Neuron (in vitro differentiated cells): ENCODE data around the gene RHD.
"Not testable (repeated sequence)": the region's sequence is repeated elsewhere in the genome, so short reads cannot be mapped to it uniquely, and the experiment has no call there.

Source experiments
- H2AFZ ChIP-seq: one replicate; pipeline ENCODE4 v1.6.1; 2013; ENCODE audit warnings: low read depth, mild to moderate bottlenecking, inconsistent platforms, low read length, moderate library complexity
- H3K27me3 ChIP-seq: one replicate; pipeline ENCODE4 v1.6.1; 2013; ENCODE audit warnings: low read length; ENCODE audit not compliant: insufficient read depth
- H3K36me3 ChIP-seq: one replicate; pipeline ENCODE4 v1.6.1; 2013; ENCODE audit warnings: low read length; ENCODE audit not compliant: insufficient read depth
- H3K4me1 ChIP-seq: one replicate; pipeline ENCODE4 v1.6.1; 2013; ENCODE audit warnings: low read length; ENCODE audit not compliant: insufficient read depth
- H3K4me3 ChIP-seq: 2 replicates; pipeline ENCODE4 v1.5.1; 2013; ENCODE audit warnings: mild to moderate bottlenecking, low read length, moderate library complexity
- H3K9me3 ChIP-seq: one replicate; pipeline ENCODE4 v1.6.1; 2013; ENCODE audit warnings: low read length

The RHD gene

DNA sequence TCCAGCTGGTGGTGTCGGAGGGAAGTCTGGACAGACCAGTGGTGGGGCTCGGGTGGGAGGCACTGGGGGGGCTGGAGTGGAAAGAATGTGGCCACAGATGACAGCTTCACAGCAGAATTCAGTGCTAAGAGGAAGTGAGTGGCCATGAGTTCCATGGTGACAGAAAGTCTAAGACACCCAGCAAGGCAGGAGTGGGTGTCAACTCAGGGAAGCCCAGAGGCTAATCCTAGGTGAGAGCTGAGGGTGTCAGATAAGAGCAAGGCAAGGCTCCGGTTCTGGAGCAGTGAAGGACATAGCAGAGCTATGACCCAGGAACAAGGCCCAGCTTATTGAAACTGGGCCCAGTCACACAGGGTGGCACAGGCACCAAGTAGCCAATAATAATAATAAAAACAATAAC, 30.0 kb downstream of the RHD start:
- H3K27me3 ChIP-seq, H2AFZ ChIP-seq, H3K9me3 ChIP-seq, H3K4me3 ChIP-seq, H3K4me1 ChIP-seq, H3K36me3 ChIP-seq: not testable (repeated sequence)

DNA sequence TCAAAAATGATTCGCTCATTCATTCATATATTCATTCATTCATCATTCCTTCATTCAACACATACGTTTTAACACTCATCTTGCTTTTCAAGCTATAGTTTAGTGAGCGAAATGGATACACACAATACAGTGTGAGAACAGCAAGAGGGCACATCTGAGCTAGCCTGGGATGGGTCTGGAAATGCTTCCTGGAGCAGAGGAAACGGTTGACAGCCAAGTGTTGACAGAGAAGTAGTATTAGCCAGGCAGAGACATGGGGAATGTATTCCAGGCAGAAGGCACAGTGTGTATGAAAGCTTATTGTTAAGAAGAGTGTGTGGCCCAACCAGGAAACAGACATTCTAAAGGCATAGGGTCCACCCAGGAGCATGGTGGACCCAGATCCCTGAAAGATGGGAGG, 32.6 kb downstream of the RHD start:
- H3K36me3 ChIP-seq, H2AFZ ChIP-seq, H3K9me3 ChIP-seq, H3K4me1 ChIP-seq, H3K27me3 ChIP-seq, H3K4me3 ChIP-seq: not testable (repeated sequence)

DNA sequence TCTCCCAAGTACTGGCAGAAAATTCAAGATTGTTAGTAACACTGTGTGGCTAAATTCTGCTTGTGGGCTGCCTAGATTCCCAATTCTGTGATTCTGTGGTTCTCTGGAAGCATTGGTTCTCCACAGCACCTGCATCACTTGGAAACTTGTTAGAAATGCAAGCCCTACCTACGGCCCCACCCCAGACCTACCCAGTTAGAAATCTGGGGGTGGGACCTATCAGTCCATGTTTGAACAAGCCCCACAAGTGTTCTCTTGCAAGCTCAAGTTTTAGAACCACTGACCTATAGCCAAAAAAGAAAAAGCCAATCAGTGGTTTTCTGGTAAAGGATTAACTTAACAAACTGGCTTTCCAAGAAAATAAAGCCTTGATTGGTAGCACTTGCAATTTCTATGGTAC, 35.9 kb downstream of the RHD start:
- H3K27me3 ChIP-seq, H3K36me3 ChIP-seq, H3K4me3 ChIP-seq, H2AFZ ChIP-seq, H3K4me1 ChIP-seq, H3K9me3 ChIP-seq: not testable (repeated sequence)

DNA sequence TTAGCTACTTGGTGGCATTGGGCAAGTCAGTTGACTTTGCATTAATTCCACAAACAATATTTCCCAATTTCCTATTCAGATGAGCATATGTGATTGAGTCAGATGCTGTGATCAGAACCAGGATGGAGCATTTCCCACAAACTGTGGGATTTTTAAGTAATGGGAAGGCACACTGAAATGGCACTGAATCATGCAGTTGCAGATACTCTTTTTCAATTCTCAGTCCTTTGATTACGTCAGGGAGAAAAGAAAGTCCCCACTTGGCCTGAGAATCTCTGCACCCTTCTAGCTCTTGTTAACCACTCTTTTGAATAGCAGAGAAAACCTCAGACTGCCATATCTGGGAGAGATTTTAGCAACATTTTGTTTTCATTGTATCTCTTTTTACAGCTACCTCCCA, 36.8 kb downstream of the RHD start:
- H3K36me3 ChIP-seq, H3K4me1 ChIP-seq, H3K9me3 ChIP-seq, H2AFZ ChIP-seq, H3K27me3 ChIP-seq, H3K4me3 ChIP-seq: not testable (repeated sequence)

DNA sequence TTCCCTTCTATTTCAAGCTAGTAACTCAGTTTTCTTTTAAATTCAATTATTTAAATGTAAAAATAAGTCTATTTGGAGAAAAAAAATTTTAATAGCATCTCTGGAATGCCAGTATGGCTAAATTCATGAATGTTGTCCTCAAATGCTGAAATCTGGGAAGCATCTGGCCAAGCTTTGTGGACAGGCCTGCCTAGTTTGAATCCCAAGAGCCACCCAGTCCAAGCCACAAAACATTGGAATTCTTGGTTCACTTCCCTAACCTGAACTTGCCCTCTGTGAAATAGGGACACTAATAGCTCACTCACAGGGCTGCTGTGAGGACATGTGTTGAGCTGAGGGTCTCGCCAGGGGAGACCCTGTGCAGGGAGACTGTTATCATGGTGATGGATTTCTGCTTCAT, 37.2 kb downstream of the RHD start:
- H3K4me3 ChIP-seq, H3K36me3 ChIP-seq, H3K27me3 ChIP-seq, H2AFZ ChIP-seq, H3K9me3 ChIP-seq, H3K4me1 ChIP-seq: not testable (repeated sequence)

DNA sequence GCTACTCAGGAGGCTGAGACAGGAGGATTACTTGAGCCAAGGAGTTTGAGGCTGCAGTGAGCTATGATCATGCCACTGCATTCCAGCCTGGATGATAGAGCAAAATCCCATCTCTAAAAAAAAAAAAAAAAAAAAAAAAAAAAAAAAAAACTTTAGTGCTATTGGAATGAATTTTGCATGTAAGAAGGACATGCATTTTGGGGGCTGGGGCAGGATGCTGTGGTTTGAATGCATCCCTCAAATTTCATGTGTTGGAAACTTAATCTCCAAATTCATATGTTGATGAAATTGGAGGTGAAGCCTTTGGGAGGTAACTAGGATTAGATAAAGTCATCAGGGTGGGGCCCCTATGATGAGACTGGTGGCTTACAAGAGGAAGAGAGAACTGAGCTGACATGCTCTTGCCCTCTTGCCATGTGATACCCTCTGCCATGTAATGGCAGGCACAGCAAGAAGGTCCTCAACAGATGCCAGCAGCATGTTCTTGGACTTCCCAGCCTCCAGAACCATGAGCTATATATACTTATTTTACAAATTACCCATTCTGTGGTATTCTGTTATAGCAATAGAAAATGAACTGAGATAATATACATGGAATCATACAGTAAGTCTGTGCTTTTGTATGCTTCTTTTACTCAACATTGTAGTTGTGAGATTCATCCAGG, 40.6 kb downstream of the RHD start:
- not testable (repeated sequence) for H3K27me3 ChIP-seq, H3K4me3 ChIP-seq, H3K9me3 ChIP-seq, H2AFZ ChIP-seq, H3K36me3 ChIP-seq, H3K4me1 ChIP-seq

DNA sequence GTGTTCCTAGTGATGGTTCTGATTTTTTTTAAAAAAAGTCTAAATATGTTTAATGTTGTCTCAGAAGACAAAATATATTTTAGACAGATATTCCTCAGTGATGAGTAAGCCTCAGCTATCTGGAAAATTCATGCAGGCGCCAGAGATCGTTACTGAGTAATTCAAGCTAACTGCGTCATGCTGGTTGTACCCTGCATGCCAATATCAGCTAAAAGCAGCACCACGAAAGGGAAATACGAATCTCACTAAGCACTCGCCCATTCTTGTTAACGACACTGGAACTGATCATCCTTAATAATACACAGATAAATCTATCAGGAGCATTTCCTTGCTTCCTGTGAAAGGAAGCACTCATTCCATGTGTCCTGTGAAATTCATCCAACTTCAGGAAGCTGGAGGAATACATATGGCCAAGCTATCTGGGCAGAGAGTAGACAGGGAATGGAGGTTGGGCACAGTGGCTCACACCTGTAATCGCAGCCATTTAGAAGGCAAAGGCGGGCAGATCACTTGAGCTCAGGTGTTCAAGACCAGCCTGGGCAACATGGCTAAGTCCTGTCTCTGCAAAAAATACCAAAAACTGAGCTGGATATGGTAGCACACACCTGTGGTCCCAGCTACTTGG, 48.1 kb downstream of the RHD start:
- H3K36me3 ChIP-seq, H3K4me3 ChIP-seq: not testable (repeated sequence)

DNA sequence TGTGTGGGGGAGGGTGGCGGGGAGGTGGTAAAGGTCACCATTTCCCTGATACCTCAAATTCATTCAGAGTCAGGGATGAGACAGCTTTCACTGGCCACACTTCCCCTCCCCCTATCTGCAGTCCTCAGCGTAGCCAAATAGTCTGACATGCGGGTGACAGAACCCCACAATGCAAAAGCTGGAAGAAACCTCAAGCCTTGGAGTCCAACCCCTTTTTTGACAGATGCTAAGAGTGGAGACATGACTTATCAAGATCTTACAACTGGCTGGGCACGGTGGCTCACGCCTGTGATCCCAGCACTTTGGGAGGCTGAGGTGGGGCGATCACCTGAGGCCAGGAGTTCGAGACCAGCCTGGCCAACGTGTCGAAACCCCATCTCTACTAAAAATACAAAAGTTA, 49.8 kb downstream of the RHD start:
- not testable (repeated sequence) for H3K9me3 ChIP-seq, H3K36me3 ChIP-seq, H3K27me3 ChIP-seq, H3K4me3 ChIP-seq, H3K4me1 ChIP-seq, H2AFZ ChIP-seq

More for the DNA sequence above, 48.1 kb downstream of the RHD start:
- H2AFZ ChIP-seq, H3K27me3 ChIP-seq, H3K9me3 ChIP-seq, H3K4me1 ChIP-seq: not testable (repeated sequence)

DNA sequence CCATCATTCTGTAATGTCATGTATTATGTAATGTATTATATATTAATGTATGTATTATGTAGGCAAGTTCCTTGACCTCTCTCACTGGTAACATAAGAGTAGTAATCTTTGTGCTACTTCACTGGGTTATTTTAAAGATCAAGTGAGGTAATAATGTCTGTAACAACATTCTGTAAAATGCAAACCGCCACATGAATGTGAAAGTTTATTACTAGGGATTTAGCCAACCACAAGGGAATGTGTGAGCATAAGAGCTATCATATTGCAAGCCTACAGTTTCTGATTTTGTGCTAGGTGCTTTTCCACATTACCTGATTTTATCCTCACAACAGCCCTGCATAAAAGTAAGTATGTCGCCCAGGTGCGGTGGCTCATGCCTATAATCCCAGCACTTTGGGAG, 52.1 kb downstream of the RHD start:
- not testable (repeated sequence) for H3K36me3 ChIP-seq, H2AFZ ChIP-seq, H3K4me3 ChIP-seq, H3K27me3 ChIP-seq, H3K9me3 ChIP-seq, H3K4me1 ChIP-seq

DNA sequence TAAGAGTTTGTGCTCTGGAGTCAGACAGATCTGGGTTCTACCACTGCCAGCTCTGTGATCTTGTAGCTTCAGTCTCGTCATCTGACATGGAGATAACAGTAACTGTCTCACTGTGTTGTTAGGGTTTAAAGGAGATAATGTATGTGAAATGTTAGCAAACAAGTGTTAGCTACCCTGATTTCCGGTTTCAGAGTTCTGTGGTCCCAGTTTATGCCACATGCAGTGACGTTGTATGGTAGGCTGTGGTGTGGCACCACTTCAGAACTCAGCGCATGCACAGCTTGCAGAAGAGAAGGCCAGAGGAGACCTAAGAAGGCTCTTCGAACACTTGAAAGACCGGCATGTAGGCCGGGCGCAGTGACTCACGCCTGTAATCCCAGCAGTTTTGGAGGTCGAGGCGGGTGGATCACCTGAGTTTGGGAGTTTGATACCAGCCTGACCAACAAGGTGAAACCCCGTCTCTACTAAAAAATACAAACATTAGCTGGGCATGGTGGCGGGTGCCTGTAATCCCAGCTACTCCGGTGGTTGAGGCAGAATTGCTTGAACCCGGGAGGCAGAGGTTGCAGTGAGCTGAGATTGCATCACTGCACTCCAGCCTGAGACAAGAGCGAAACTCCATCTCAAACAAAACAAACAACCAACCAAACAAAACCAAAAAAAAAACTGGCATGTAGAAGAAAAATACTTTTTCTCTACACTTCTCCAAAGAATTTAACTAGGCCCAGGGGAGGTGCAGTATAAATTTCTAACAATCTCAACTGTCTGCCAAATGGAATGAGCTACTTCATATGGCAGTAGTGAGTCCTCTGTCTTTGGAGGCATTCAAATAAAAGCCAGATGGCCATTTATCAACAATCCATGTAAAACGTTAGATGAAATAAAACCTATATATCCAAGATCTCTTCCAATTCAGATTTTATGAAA, 55.8 kb downstream of the RHD start:
- H3K27me3 ChIP-seq, H2AFZ ChIP-seq, H3K4me1 ChIP-seq, H3K9me3 ChIP-seq, H3K36me3 ChIP-seq, H3K4me3 ChIP-seq: not testable (repeated sequence)

DNA sequence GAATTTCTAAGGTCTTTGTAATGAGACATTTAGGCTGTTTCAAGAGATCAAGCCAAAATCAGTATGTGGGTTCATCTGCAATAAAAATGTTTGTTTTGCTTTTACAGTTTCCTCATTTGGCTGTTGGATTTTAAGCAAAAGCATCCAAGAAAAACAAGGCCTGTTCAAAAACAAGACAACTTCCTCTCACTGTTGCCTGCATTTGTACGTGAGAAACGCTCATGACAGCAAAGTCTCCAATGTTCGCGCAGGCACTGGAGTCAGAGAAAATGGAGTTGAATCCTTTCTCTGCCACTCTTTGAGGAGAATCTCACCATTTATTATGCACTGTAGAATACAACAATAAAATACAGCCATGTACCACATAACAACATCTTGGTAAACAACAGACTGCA, 56.5 kb downstream of the RHD start:
- H3K4me1 ChIP-seq, H3K27me3 ChIP-seq, H2AFZ ChIP-seq, H3K4me3 ChIP-seq, H3K36me3 ChIP-seq, H3K9me3 ChIP-seq: not testable (repeated sequence)

DNA sequence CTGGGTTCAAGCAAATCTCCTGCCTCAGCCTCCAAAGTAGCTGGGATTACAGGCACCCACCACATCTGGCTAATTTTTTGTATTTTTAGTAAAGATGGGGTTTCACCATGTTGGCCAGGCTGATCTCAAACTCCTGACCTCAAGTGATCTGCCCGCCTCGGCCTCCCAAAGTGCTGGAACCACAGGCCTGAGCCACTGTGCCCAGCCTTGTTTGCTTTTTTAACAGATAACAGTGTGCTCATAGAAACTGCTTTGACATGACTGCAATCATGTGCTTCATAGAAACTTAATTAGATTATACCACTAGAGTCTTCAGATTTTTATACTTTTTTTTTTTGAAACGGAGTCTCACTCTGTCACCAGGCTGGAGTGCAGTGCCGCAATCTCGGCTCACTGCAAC, 57.0 kb downstream of the RHD start:
- H3K9me3 ChIP-seq, H3K4me3 ChIP-seq, H3K27me3 ChIP-seq, H3K4me1 ChIP-seq, H3K36me3 ChIP-seq, H2AFZ ChIP-seq: not testable (repeated sequence)

DNA sequence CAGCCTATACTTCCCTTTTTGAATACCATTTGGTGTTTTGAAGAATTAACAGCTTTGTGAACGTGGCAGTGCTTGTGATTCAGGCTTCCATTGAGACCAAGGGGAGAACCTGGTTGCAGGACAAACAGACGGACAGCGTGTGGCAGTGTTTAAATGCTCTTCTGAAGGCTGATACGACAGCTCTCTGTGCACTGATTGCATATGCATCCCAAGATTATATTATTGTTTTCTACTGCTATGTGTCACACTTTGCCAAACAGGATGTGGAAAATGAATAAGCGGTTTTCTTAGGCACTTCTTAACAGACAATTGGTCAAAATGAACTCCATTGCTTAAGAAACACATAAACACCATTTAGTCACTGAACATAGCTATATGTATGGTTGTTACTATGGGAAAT, 57.6 kb downstream of the RHD start:
- H3K9me3 ChIP-seq, H3K27me3 ChIP-seq, H3K4me1 ChIP-seq, H3K36me3 ChIP-seq, H3K4me3 ChIP-seq, H2AFZ ChIP-seq: not testable (repeated sequence)
